Measurements from ENCODE around the gene PHF19.

PHF19 gene

GRCh38 chr9:120875954-120876841 is 790 bp downstream of the PHF19 start:
- WGBS, 2 experiments (ENCODE audit: insufficient coverage in 2 of 2) = 4% methylated on average over 45 to 50 of the region's 65 CpGs
- Histone ChIP-seq H3K9me3 (ENCODE audit: control insufficient read depth, low read length) (no peaks in the 10 kb centered on the region), H3K27ac (ENCODE audit: low read depth, low read length, severe bottlenecking) (peak overlapping the region; percentile 71), H3K4me1 (ENCODE audit: control insufficient read depth, insufficient read depth, low read length, poor library complexity, severe bottlenecking) (peaks cover 10% of the 10 kb centered on the region), H3K36me3 (ENCODE audit: control insufficient read depth, insufficient read depth, low read length) (peaks cover 39% of the 10 kb centered on the region), H3K4me3 (ENCODE audit: extremely low read depth, insufficient read depth, low read length, poor library complexity, severe bottlenecking) (peak overlapping the region; percentile 74)

- H3K36me3 ChIP-seq (ENCODE audit: control insufficient read depth, insufficient read depth, low read length) = peaks cover 44% of the 10 kb centered on the region
- WGBS, 2 experiments (ENCODE audit: insufficient coverage in 2 of 2) = 59 to 74% methylated on average over 5 of the region's 7 CpGs
- no peak overlapping the region for H3K27ac ChIP-seq (ENCODE audit: low read depth, low read length, severe bottlenecking)
- H3K4me3 ChIP-seq (ENCODE audit: extremely low read depth, insufficient read depth, low read length, poor library complexity, severe bottlenecking) = peak overlapping the region; percentile 74
- H3K9me3 ChIP-seq (ENCODE audit: control insufficient read depth, low read length) = no peaks in the 10 kb centered on the region
- peaks cover 10% of the 10 kb centered on the region for H3K4me1 ChIP-seq (ENCODE audit: control insufficient read depth, insufficient read depth, low read length, poor library complexity, severe bottlenecking)
These were observed 1.4 kb downstream of the PHF19 start for GRCh38 chr9:120875643-120875953.

GRCh38 chr9:120875195-120875565 is 1.8 kb downstream of the PHF19 start:
- Histone ChIP-seq H3K9me3 (ENCODE audit: control insufficient read depth, low read length) (no peaks in the 10 kb centered on the region), H3K36me3 (ENCODE audit: control insufficient read depth, insufficient read depth, low read length) (peaks cover 48% of the 10 kb centered on the region), H3K4me3 (ENCODE audit: extremely low read depth, insufficient read depth, low read length, poor library complexity, severe bottlenecking) (peak overlapping the region; percentile 74), H3K27ac (ENCODE audit: low read depth, low read length, severe bottlenecking) (no peak overlapping the region), H3K4me1 (ENCODE audit: control insufficient read depth, insufficient read depth, low read length, poor library complexity, severe bottlenecking) (peaks cover 10% of the 10 kb centered on the region)
- WGBS, 2 experiments (ENCODE audit: insufficient coverage in 2 of 2) = 91 to 96% methylated on average over 4 of the region's 4 CpGs

- Histone ChIP-seq H3K9me3 (ENCODE audit: control insufficient read depth, low read length) (no peaks in the 10 kb centered on the region), H3K4me1 (ENCODE audit: control insufficient read depth, insufficient read depth, low read length, poor library complexity, severe bottlenecking) (peaks cover 10% of the 10 kb centered on the region), H3K27ac (ENCODE audit: low read depth, low read length, severe bottlenecking) (no peak overlapping the region), H3K36me3 (ENCODE audit: control insufficient read depth, insufficient read depth, low read length) (peaks cover 55% of the 10 kb centered on the region), H3K4me3 (ENCODE audit: extremely low read depth, insufficient read depth, low read length, poor library complexity, severe bottlenecking) (no peak overlapping the region)
- WGBS, 2 experiments (ENCODE audit: insufficient coverage in 2 of 2) = 91 to 95% methylated on average over 6 to 9 of the region's 10 CpGs
These were observed 2.5 kb downstream of the PHF19 start for GRCh38 chr9:120874226-120875194.

GRCh38 chr9:120873512-120873911 is 3.5 kb downstream of the PHF19 start:
- H3K9me3 ChIP-seq (ENCODE audit: control insufficient read depth, low read length) = no peaks in the 10 kb centered on the region
- peaks cover 59% of the 10 kb centered on the region for H3K36me3 ChIP-seq (ENCODE audit: control insufficient read depth, insufficient read depth, low read length)
- H3K4me3 ChIP-seq (ENCODE audit: extremely low read depth, insufficient read depth, low read length, poor library complexity, severe bottlenecking) = no peak overlapping the region
- H3K27ac ChIP-seq (ENCODE audit: low read depth, low read length, severe bottlenecking) = no peak overlapping the region
- WGBS, 2 experiments (ENCODE audit: insufficient coverage in 2 of 2) = 55 to 85% methylated on average over 3 to 4 of the region's 4 CpGs
- peaks cover 10% of the 10 kb centered on the region for H3K4me1 ChIP-seq (ENCODE audit: control insufficient read depth, insufficient read depth, low read length, poor library complexity, severe bottlenecking)

DNA sequence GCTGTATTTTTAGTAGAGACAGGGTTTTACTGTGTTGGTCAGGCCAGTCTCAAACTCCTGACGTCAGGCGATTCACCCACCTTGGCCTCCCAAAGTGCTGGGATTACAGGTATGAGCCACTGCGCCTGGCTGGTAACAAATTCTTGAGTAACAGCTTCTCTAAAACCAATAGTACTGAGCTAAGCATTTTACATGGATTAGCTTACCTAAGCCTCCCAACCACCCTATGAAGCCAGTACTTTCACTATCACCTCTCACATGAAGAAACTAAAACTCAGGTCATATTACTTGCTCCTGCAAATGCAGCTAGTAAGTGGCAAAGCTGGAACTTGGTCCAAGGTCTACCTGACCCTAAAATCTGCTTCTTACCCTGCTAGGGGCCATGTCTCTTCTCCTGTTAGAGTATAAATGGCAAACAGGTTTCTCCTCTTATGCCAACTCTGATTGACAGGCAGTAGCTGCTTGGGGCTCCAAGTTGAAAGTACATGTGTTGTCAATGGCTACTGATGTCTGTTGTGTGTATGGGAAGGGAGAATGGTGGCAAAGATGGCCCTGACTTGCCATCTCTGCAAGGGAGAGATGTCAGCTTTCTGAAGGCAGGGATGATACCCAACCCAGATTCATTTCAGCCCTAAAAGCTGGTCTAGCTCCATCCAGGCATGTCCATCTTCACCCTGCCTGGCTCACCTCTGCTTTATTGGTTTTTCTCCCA is 4.0 kb downstream of the PHF19 start:
- Histone ChIP-seq H3K27ac (ENCODE audit: low read depth, low read length, severe bottlenecking) (no peak overlapping the region), H3K36me3 (ENCODE audit: control insufficient read depth, insufficient read depth, low read length) (peaks cover 64% of the 10 kb centered on the region), H3K4me3 (ENCODE audit: extremely low read depth, insufficient read depth, low read length, poor library complexity, severe bottlenecking) (no peak overlapping the region), H3K4me1 (ENCODE audit: control insufficient read depth, insufficient read depth, low read length, poor library complexity, severe bottlenecking) (peaks cover 5% of the 10 kb centered on the region), H3K9me3 (ENCODE audit: control insufficient read depth, low read length) (no peaks in the 10 kb centered on the region)
- 88% methylated on average over 3 of the region's 3 CpGs for WGBS, 2 experiments (ENCODE audit: insufficient coverage in 2 of 2)

GRCh38 chr9:120870206-120870605 is 6.8 kb downstream of the PHF19 start:
- no peaks in the 10 kb centered on the region for H3K4me1 ChIP-seq (ENCODE audit: control insufficient read depth, insufficient read depth, low read length, poor library complexity, severe bottlenecking)
- WGBS, 2 experiments (ENCODE audit: insufficient coverage in 2 of 2) = 95 to 96% methylated on average over 7 to 9 of the region's 9 CpGs
- no peaks in the 10 kb centered on the region for H3K9me3 ChIP-seq (ENCODE audit: control insufficient read depth, low read length)
- peaks cover 85% of the 10 kb centered on the region for H3K36me3 ChIP-seq (ENCODE audit: control insufficient read depth, insufficient read depth, low read length)
- H3K27ac ChIP-seq (ENCODE audit: low read depth, low read length, severe bottlenecking) = no peak overlapping the region
- H3K4me3 ChIP-seq (ENCODE audit: extremely low read depth, insufficient read depth, low read length, poor library complexity, severe bottlenecking) = no peak overlapping the region

GRCh38 chr9:120869726-120870125 is 7.3 kb downstream of the PHF19 start:
- H3K4me3 ChIP-seq (ENCODE audit: extremely low read depth, insufficient read depth, low read length, poor library complexity, severe bottlenecking) = no peak overlapping the region
- peaks cover 83% of the 10 kb centered on the region for H3K36me3 ChIP-seq (ENCODE audit: control insufficient read depth, insufficient read depth, low read length)
- no peaks in the 10 kb centered on the region for H3K4me1 ChIP-seq (ENCODE audit: control insufficient read depth, insufficient read depth, low read length, poor library complexity, severe bottlenecking)
- 94 to 98% methylated on average over 8 of the region's 10 CpGs for WGBS, 2 experiments (ENCODE audit: insufficient coverage in 2 of 2)
- no peak overlapping the region for H3K27ac ChIP-seq (ENCODE audit: low read depth, low read length, severe bottlenecking)
- no peaks in the 10 kb centered on the region for H3K9me3 ChIP-seq (ENCODE audit: control insufficient read depth, low read length)

- Histone ChIP-seq H3K4me3 (ENCODE audit: extremely low read depth, insufficient read depth, low read length, poor library complexity, severe bottlenecking) (peak overlapping the region; percentile 16), H3K9me3 (ENCODE audit: control insufficient read depth, low read length) (no peaks in the 10 kb centered on the region), H3K4me1 (ENCODE audit: control insufficient read depth, insufficient read depth, low read length, poor library complexity, severe bottlenecking) (no peaks in the 10 kb centered on the region), H3K36me3 (ENCODE audit: control insufficient read depth, insufficient read depth, low read length) (peaks cover 80% of the 10 kb centered on the region), H3K27ac (ENCODE audit: low read depth, low read length, severe bottlenecking) (no peak overlapping the region)
- WGBS, 2 experiments (ENCODE audit: insufficient coverage in 2 of 2) = 50% methylated on average over 8 of the region's 10 CpGs; no CpG with 5 or more reads in 1 of the 2 experiments
These were observed 7.7 kb downstream of the PHF19 start for GRCh38 chr9:120869360-120869687.

- H3K36me3 ChIP-seq (ENCODE audit: control insufficient read depth, insufficient read depth, low read length) = peaks cover 79% of the 10 kb centered on the region
- H3K4me3 ChIP-seq (ENCODE audit: extremely low read depth, insufficient read depth, low read length, poor library complexity, severe bottlenecking) = peak overlapping the region; percentile 30
- 13 to 18% methylated on average over 22 to 29 of the region's 52 CpGs for WGBS, 2 experiments (ENCODE audit: insufficient coverage in 2 of 2)
- H3K27ac ChIP-seq (ENCODE audit: low read depth, low read length, severe bottlenecking) = no peak overlapping the region
- H3K4me1 ChIP-seq (ENCODE audit: control insufficient read depth, insufficient read depth, low read length, poor library complexity, severe bottlenecking) = no peaks in the 10 kb centered on the region
- no peaks in the 10 kb centered on the region for H3K9me3 ChIP-seq (ENCODE audit: control insufficient read depth, low read length)
These were observed 8.2 kb downstream of the PHF19 start for GRCh38 chr9:120868676-120869359.

Measured in mesodermal cell (in vitro differentiated cells).